Activated naive CD8-positive, alpha-beta T cell treated with anti-CD3 and anti-CD28 coated beads, Interleukin-2, amount 10 ng/mL, durations not matched to agents 7 days and 5 days (primary cell): ENCODE measurements around the gene TCF7L2. TPM values are rescaled to one million over a fixed set of nuclear protein-coding genes. Genes with fewer than 3 reads are reported as not detected.

Source experiments
- ATAC-seq: fragments of 150-1000 bp; cut with Tn5 transposase; one replicate; pipeline ENCODE4 v1.10.0; 2021; ENCODE audit warnings: low read depth, moderate library complexity
- POLR2A ChIA-PET: fragments of 350-600 bp; sonication (Branson Sonifier 250); formaldehyde crosslinking; loops from one replicate; lab custom pipeline; 2021; ENCODE audit warnings: antibody characterized with exemption; lab: Charles Lee
- DNase-seq: peaks from one replicate; pipeline ENCODE4 v3.0.0; 2021
- H3K27ac Mint-ChIP-seq: one replicate; pipeline ENCODE4 v1.8.0; 2022; ENCODE audit warnings: mild to moderate bottlenecking, mixed read lengths
- H3K27me3 Mint-ChIP-seq: one replicate; pipeline ENCODE4 v1.8.0; 2022; ENCODE audit warnings: mild to moderate bottlenecking, moderate library complexity, mixed read lengths
- H3K36me3 Mint-ChIP-seq: one replicate; pipeline ENCODE4 v1.8.0; 2021; ENCODE audit warnings: mild to moderate bottlenecking, mixed read lengths
- H3K4me1 Mint-ChIP-seq: one replicate; pipeline ENCODE4 v1.8.0; 2021; ENCODE audit warnings: mixed read lengths
- H3K4me3 Mint-ChIP-seq: one replicate; pipeline ENCODE4 v1.8.0; 2022; ENCODE audit warnings: mild to moderate bottlenecking, moderate library complexity, mixed read lengths
- H3K9me3 Mint-ChIP-seq: one replicate; pipeline ENCODE4 v1.8.0; 2021; ENCODE audit warnings: mixed read lengths
- total RNA-seq, 2 experiments: library from RNA; stranded (reverse); gene quantifications; one replicate each; pipeline ENCODE4 v1.2.3, GENCODE V29; 2021

TCF7L2 gene
- total RNA-seq, 2 experiments from 2014 or later, result 1.9 to 2.2 TPM

- POLR2A ChIA-PET, result no interaction called here
- no peaks in the 10 kb centered on the region for H3K9me3 Mint-ChIP-seq
- no peaks in the 10 kb centered on the region for H3K4me1 Mint-ChIP-seq
- H3K4me3 Mint-ChIP-seq, result no peak overlapping the region
- H3K27me3 Mint-ChIP-seq, result peaks cover 56% of the 10 kb centered on the region
- DNase-seq, result no peak
- no peaks in the 10 kb centered on the region for H3K36me3 Mint-ChIP-seq
- ATAC-seq, result no peak
- no peak overlapping the region for H3K27ac Mint-ChIP-seq
Observed at GRCh38 chr10:112963835-112964234, 13.8 kb downstream of the TCF7L2 start.

GRCh38 chr10:112964482-112964881 lies 14.4 kb downstream of the TCF7L2 start:
- Mint-ChIP-seq H3K4me1 (no peaks in the 10 kb centered on the region), H3K27me3 (peaks cover 61% of the 10 kb centered on the region)

GRCh38 chr10:112966194-112966855 lies 16.3 kb downstream of the TCF7L2 start:
- H3K27ac Mint-ChIP-seq, result no peak overlapping the region
- H3K27me3 Mint-ChIP-seq, result peaks cover 63% of the 10 kb centered on the region
- no peak for ATAC-seq
- H3K4me1 Mint-ChIP-seq, result no peaks in the 10 kb centered on the region
- H3K4me3 Mint-ChIP-seq, result no peak overlapping the region
- no peaks in the 10 kb centered on the region for H3K36me3 Mint-ChIP-seq
- POLR2A ChIA-PET, result no interaction called here
- no peak for DNase-seq
- H3K9me3 Mint-ChIP-seq, result peaks cover 2% of the 10 kb centered on the region

More at GRCh38 chr10:112964482-112964881, 14.4 kb downstream of the TCF7L2 start:
- DNase-seq (no peak), ATAC-seq (no peak)
- POLR2A ChIA-PET, result no interaction called here
- H3K36me3 Mint-ChIP-seq, result no peaks in the 10 kb centered on the region
- no peak overlapping the region for H3K27ac Mint-ChIP-seq
- H3K9me3 Mint-ChIP-seq, result peaks cover 2% of the 10 kb centered on the region
- no peak overlapping the region for H3K4me3 Mint-ChIP-seq

- POLR2A ChIA-PET, result no interaction called here
- peaks cover 2% of the 10 kb centered on the region for H3K9me3 Mint-ChIP-seq
- ATAC-seq, result no peak
Observed at GRCh38 chr10:112967200-112967599, 17.2 kb downstream of the TCF7L2 start.

GRCh38 chr10:112969131-112969530 lies 19.1 kb downstream of the TCF7L2 start:
- POLR2A ChIA-PET, result no interaction called here
- H3K27me3 Mint-ChIP-seq, result peaks cover 64% of the 10 kb centered on the region
- ATAC-seq, result no peak

More at GRCh38 chr10:112967200-112967599, 17.2 kb downstream of the TCF7L2 start:
- Mint-ChIP-seq H3K4me1 (no peaks in the 10 kb centered on the region), H3K27ac (no peak overlapping the region), H3K36me3 (no peaks in the 10 kb centered on the region), H3K27me3 (peaks cover 62% of the 10 kb centered on the region), H3K4me3 (no peak overlapping the region)
- DNase-seq, result no peak

GRCh38 chr10:112969542-112969941 lies 19.5 kb downstream of the TCF7L2 start:
- Mint-ChIP-seq H3K4me3 (no peak overlapping the region), H3K4me1 (no peaks in the 10 kb centered on the region), H3K27ac (no peak overlapping the region), H3K9me3 (peaks cover 2% of the 10 kb centered on the region), H3K27me3 (peaks cover 64% of the 10 kb centered on the region), H3K36me3 (no peaks in the 10 kb centered on the region)
- ATAC-seq (no peak), DNase-seq (no peak)
- POLR2A ChIA-PET, result no interaction called here

More at GRCh38 chr10:112969131-112969530, 19.1 kb downstream of the TCF7L2 start:
- Mint-ChIP-seq H3K4me1 (no peaks in the 10 kb centered on the region), H3K4me3 (no peak overlapping the region), H3K9me3 (peaks cover 2% of the 10 kb centered on the region), H3K36me3 (no peaks in the 10 kb centered on the region), H3K27ac (no peak overlapping the region)
- DNase-seq, result no peak

- H3K27ac Mint-ChIP-seq, result no peak overlapping the region
- H3K27me3 Mint-ChIP-seq, result peaks cover 64% of the 10 kb centered on the region
- peaks cover 2% of the 10 kb centered on the region for H3K9me3 Mint-ChIP-seq
- H3K4me3 Mint-ChIP-seq, result no peak overlapping the region
- POLR2A ChIA-PET, result no interaction called here
- no peak for DNase-seq
- H3K36me3 Mint-ChIP-seq, result no peaks in the 10 kb centered on the region
- no peaks in the 10 kb centered on the region for H3K4me1 Mint-ChIP-seq
- ATAC-seq, result no peak
Observed at GRCh38 chr10:112970021-112970420, 20.0 kb downstream of the TCF7L2 start.

- POLR2A ChIA-PET, result no interaction called here
- no peak for ATAC-seq
- Mint-ChIP-seq H3K9me3 (peaks cover 2% of the 10 kb centered on the region), H3K36me3 (no peaks in the 10 kb centered on the region), H3K27ac (no peak overlapping the region), H3K4me1 (no peaks in the 10 kb centered on the region), H3K4me3 (no peak overlapping the region), H3K27me3 (peaks cover 68% of the 10 kb centered on the region)
- no peak for DNase-seq
Observed at GRCh38 chr10:112972606-112973005, 22.6 kb downstream of the TCF7L2 start.

GRCh38 chr10:112973046-112973445 lies 23.0 kb downstream of the TCF7L2 start:
- Mint-ChIP-seq H3K4me1 (no peaks in the 10 kb centered on the region), H3K27me3 (peaks cover 73% of the 10 kb centered on the region), H3K36me3 (no peaks in the 10 kb centered on the region), H3K4me3 (no peak overlapping the region), H3K27ac (no peak overlapping the region), H3K9me3 (peaks cover 2% of the 10 kb centered on the region)
- ATAC-seq (no peak), DNase-seq (no peak)
- POLR2A ChIA-PET, result no interaction called here

GRCh38 chr10:112973805-112974204 lies 23.8 kb downstream of the TCF7L2 start:
- Mint-ChIP-seq H3K4me1 (no peaks in the 10 kb centered on the region), H3K36me3 (no peaks in the 10 kb centered on the region), H3K9me3 (peaks cover 2% of the 10 kb centered on the region), H3K27ac (no peak overlapping the region), H3K27me3 (peaks cover 78% of the 10 kb centered on the region), H3K4me3 (no peak overlapping the region)
- ATAC-seq (no peak), DNase-seq (no peak)
- POLR2A ChIA-PET, result no interaction called here

GRCh38 chr10:112977426-112977898 lies 27.4 kb downstream of the TCF7L2 start:
- POLR2A ChIA-PET, result no interaction called here
- H3K27me3 Mint-ChIP-seq, result peaks cover 76% of the 10 kb centered on the region
- no peaks in the 10 kb centered on the region for H3K36me3 Mint-ChIP-seq
- H3K27ac Mint-ChIP-seq, result no peak overlapping the region
- no peaks in the 10 kb centered on the region for H3K9me3 Mint-ChIP-seq
- no peak overlapping the region for H3K4me3 Mint-ChIP-seq
- H3K4me1 Mint-ChIP-seq, result peaks cover 7% of the 10 kb centered on the region
- ATAC-seq, result no peak
- DNase-seq, result no peak

GRCh38 chr10:112979927-112980326 lies 29.9 kb downstream of the TCF7L2 start:
- no peak for ATAC-seq
- Mint-ChIP-seq H3K36me3 (no peaks in the 10 kb centered on the region), H3K27me3 (peaks cover 81% of the 10 kb centered on the region), H3K27ac (no peak overlapping the region), H3K4me1 (peaks cover 7% of the 10 kb centered on the region), H3K9me3 (no peaks in the 10 kb centered on the region), H3K4me3 (no peak overlapping the region)
- POLR2A ChIA-PET, result no interaction called here
- no peak for DNase-seq

- Mint-ChIP-seq H3K9me3 (no peaks in the 10 kb centered on the region), H3K4me3 (no peak overlapping the region), H3K4me1 (peaks cover 10% of the 10 kb centered on the region), H3K27me3 (peaks cover 85% of the 10 kb centered on the region), H3K36me3 (no peaks in the 10 kb centered on the region), H3K27ac (no peak overlapping the region)
- POLR2A ChIA-PET, result no interaction called here
- DNase-seq (no peak), ATAC-seq (no peak)
Observed at GRCh38 chr10:112980937-112981336, 30.9 kb downstream of the TCF7L2 start.

- H3K9me3 Mint-ChIP-seq, result no peaks in the 10 kb centered on the region
- no peak overlapping the region for H3K4me3 Mint-ChIP-seq
- no peak for DNase-seq
- H3K4me1 Mint-ChIP-seq, result peaks cover 13% of the 10 kb centered on the region
- peaks cover 86% of the 10 kb centered on the region for H3K27me3 Mint-ChIP-seq
- H3K36me3 Mint-ChIP-seq, result no peaks in the 10 kb centered on the region
- no peak overlapping the region for H3K27ac Mint-ChIP-seq
- POLR2A ChIA-PET, result no interaction called here
- ATAC-seq, result no peak
Observed at GRCh38 chr10:112981553-112981952, 31.5 kb downstream of the TCF7L2 start.
